A549 (cell line): ENCODE data around the gene NAXD. TPM values are rescaled to one million over a fixed set of nuclear protein-coding genes. Genes with fewer than 3 reads are reported as not detected.
"Not testable (repeated sequence)": the region's sequence is repeated elsewhere in the genome, so short reads cannot be mapped to it uniquely, and the experiment has no call there.

Source experiments
- ATAC-seq, 2 experiments: fragments of 200-7000 bp in 1 of 2; fragments of >200 bp in 1 of 2; cut with Nextera tagmentation in 1 of 2; cut with Tn5 transposase in 1 of 2; 3 replicates each; pipeline versions ENCODE4 v1.8.0 to v1.9.1; 2018 to 2020; ENCODE audit warnings: mild to moderate bottlenecking in 1 of 2, moderate library complexity in 1 of 2
- CTCF ChIA-PET: fragments of 300-600 bp; sonication (Branson Sonifier 250); formaldehyde crosslinking; extraction: SDS; loops from one replicate; lab custom pipeline; 2021; ENCODE audit warnings: antibody characterized with exemption, inconsistent platforms; lab: Yijun Ruan, JAX
- POLR2A ChIA-PET: fragments of 350-600 bp; formaldehyde crosslinking; extraction: SDS; loops from one replicate; lab custom pipeline; 2021; ENCODE audit warnings: antibody characterized with exemption, inconsistent platforms; lab: Yijun Ruan, JAX
- DNase-seq, 2 experiments: peaks; one replicate each; pipeline versions ENCODE4 v3.0.0 to v3.0.0-alpha.2; 2011 to 2016; ENCODE audit warnings: low read depth in 1 of 2, low spot score in 1 of 2
- FAIRE-seq: peaks from 2 replicates; lab custom pipeline; 2011; peaks lifted over from hg19 to GRCh38; lab: Jason Lieb, UNC
- H3K27ac ChIP-seq, 2 experiments: fragments of >200 bp; sonication (Bioruptor Twin); formaldehyde crosslinking; 3 replicates each; pipeline ENCODE4 v1.5.1; 2016 to 2017
- H3K4me1 ChIP-seq: fragments of >200 bp; sonication (Bioruptor Twin); formaldehyde crosslinking; 3 replicates; pipeline ENCODE4 v1.6.1; 2016
- H3K4me2 ChIP-seq: fragments of >200 bp; sonication (Bioruptor Twin); formaldehyde crosslinking; 3 replicates; pipeline ENCODE4 v1.6.1; 2016
- H3K4me3 ChIP-seq: fragments of >200 bp; sonication (Bioruptor Twin); formaldehyde crosslinking; 3 replicates; pipeline ENCODE4 v1.5.1; 2016
- H3K9me3 ChIP-seq: fragments of >200 bp; sonication (Bioruptor Twin); formaldehyde crosslinking; 3 replicates; pipeline ENCODE4 v1.6.1; 2016
- CBX2 ChIP-seq: fragments of 200-600 bp; sonication (generic); IDR thresholded peaks from 2 replicates; pipeline ENCODE4 v1.6.1; 2016; ENCODE audit warnings: low read depth, mild to moderate bottlenecking, borderline replicate concordance
- EHF ChIP-seq: fragments of 250-450 bp; sonication (Bioruptor Pico); IDR thresholded peaks from 2 replicates; pipeline ENCODE4 v1.5.0; 2020; ENCODE audit warnings: mild to moderate bottlenecking
- EHMT2 ChIP-seq: fragments of 200-600 bp; sonication (generic); IDR thresholded peaks from 2 replicates; pipeline ENCODE4 v1.6.1; 2016; ENCODE audit warnings: antibody characterized with exemption, low read depth, mild to moderate bottlenecking, moderate library complexity
- EP300 ChIP-seq, 2 experiments: fragments of >200 bp; sonication (Bioruptor Twin); formaldehyde crosslinking; IDR thresholded peaks; 2 replicates in 1 of 2; 3 replicates in 1 of 2; pipeline ENCODE4 v1.6.1; 2016 to 2017
- FOXS1 ChIP-seq: fragments of 250-450 bp; sonication (Bioruptor Pico); IDR thresholded peaks from 2 replicates; pipeline ENCODE4 v1.5.0; 2020; ENCODE audit warnings: mild to moderate bottlenecking, moderate library complexity
- HEYL ChIP-seq: fragments of 250-450 bp; sonication (Bioruptor Pico); IDR thresholded peaks from 2 replicates; pipeline ENCODE4 v1.8.0; 2021; ENCODE audit warnings: mild to moderate bottlenecking, moderate library complexity
- JUNB ChIP-seq: fragments of >200 bp; sonication (Bioruptor Twin); formaldehyde crosslinking; IDR thresholded peaks from 2 replicates; pipeline ENCODE4 v1.6.1; 2016
- MAFK ChIP-seq: fragments of 450-650 bp; IDR thresholded peaks from 2 replicates; pipeline ENCODE4 v1.6.1; 2014; ENCODE audit not compliant: partially characterized antibody
- NPAS2 ChIP-seq: fragments of 250-450 bp; sonication (Bioruptor Pico); IDR thresholded peaks from 2 replicates; pipeline ENCODE4 v1.8.0; 2022; ENCODE audit warnings: mild to moderate bottlenecking, moderate library complexity, borderline replicate concordance
- NR3C1 ChIP-seq: fragments of >200 bp; sonication (Bioruptor Twin); formaldehyde crosslinking; IDR thresholded peaks from 3 replicates; pipeline ENCODE4 v1.6.1; 2017
- RAD21 ChIP-seq, 2 experiments: fragments of >200 bp in 1 of 2; sonication (Bioruptor Twin) in 1 of 2; formaldehyde crosslinking in 1 of 2; IDR thresholded peaks in 1 of 2; conservative IDR thresholded peaks in 1 of 2; 2 replicates in 1 of 2; 3 replicates in 1 of 2; pipeline ENCODE4 v1.6.1; 2012 to 2018; ENCODE audit warnings: inconsistent platforms in 1 of 2
- RARB ChIP-seq: fragments of 250-450 bp; sonication (Bioruptor Pico); IDR thresholded peaks from 2 replicates; pipeline ENCODE4 v1.8.0; 2021; ENCODE audit warnings: mild to moderate bottlenecking, moderate library complexity
- RFX5 ChIP-seq: fragments of 450-650 bp; IDR thresholded peaks from 2 replicates; pipeline ENCODE4 v1.7.1; 2014; ENCODE audit warnings: antibody characterized with exemption, mild to moderate bottlenecking, moderate library complexity
- SMC3 ChIP-seq: fragments of >200 bp; sonication (Bioruptor Twin); formaldehyde crosslinking; IDR thresholded peaks from 3 replicates; pipeline ENCODE4 v1.6.1; 2018; ENCODE audit warnings: inconsistent platforms
- SREBF2 ChIP-seq: fragments of 450-650 bp; IDR thresholded peaks from 2 replicates; pipeline ENCODE4 v1.6.1; 2014; ENCODE audit warnings: mild to moderate bottlenecking, moderate library complexity
- TP53 ChIP-seq: fragments of 250-450 bp; sonication (Bioruptor Pico); IDR thresholded peaks from 2 replicates; pipeline ENCODE4 v1.5.0; 2021; ENCODE audit warnings: mild to moderate bottlenecking, moderate library complexity
- ZNF302 ChIP-seq: fragments of 250-450 bp; sonication (Bioruptor Pico); IDR thresholded peaks from 2 replicates; pipeline ENCODE4 v1.9.0; 2021; ENCODE audit warnings: inconsistent platforms, mild to moderate bottlenecking, moderate library complexity
- ZSCAN20 ChIP-seq: fragments of 250-450 bp; sonication (Bioruptor Pico); IDR thresholded peaks from 2 replicates; pipeline ENCODE4 v1.8.0; 2022; ENCODE audit warnings: mild to moderate bottlenecking, moderate library complexity
- WGBS: methylation state at CpG from one replicate; pipeline ENCODE4 v1.1.6; 2017; ENCODE audit errors: missing lambda C conversion rate; 5-methylcytosine and 5-hydroxymethylcytosine counted together
- polyA plus RNA-seq, 4 experiments: library from polyadenylated mRNA; depleted of rRNA in 3 of 4; stranded (reverse); fragments of >200 nt; fragmentation: RNase III in 1 of 4; extraction: RNeasy Plus Mini Kit Qiagen cat#74134 plus additional on column Dnase treatment in 1 of 4; gene quantifications; 2 replicates in 3 of 4; 3 replicates in 1 of 4; pipeline ENCODE4 v1.2.3, GENCODE V29; 2011 to 2017
- TF ChIP-seq, protein P1 (sequence below): fragments of 200-600 bp; sonication (generic); IDR thresholded peaks from 2 replicates; pipeline ENCODE4 v1.6.1; 2016; ENCODE audit warnings: antibody characterized with exemption, mild to moderate bottlenecking, moderate library complexity
- TF ChIP-seq, protein P2 (sequence below): IDR thresholded peaks from 2 replicates; pipeline ENCODE4 v1.6.1; 2012

NAXD gene
- polyA plus RNA-seq, 2 of the 4 experiments (the other 2 are of a cell fraction): 14.2 to 19.0 TPM

DNA sequence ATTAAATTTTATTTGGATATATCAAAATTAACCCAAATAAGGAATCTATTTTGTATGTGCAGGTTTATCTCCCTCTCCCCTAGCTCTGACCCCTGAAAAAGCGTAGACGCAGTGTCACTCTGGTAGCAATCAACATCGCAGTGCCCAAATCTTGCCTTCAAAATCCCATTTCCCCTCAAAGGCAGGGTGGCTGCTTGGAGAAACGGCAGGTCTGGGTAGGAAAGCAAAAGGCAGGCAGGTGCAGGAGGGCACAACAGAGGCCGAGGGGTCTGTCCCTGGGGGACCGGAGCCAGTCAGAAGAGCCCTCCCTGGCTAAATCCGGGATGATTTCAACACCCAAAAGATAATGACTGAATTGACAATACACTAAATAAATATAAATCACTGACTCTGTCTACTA, 41.9 kb downstream of the NAXD start (continued):
- TF ChIP-seq, protein P1, sequence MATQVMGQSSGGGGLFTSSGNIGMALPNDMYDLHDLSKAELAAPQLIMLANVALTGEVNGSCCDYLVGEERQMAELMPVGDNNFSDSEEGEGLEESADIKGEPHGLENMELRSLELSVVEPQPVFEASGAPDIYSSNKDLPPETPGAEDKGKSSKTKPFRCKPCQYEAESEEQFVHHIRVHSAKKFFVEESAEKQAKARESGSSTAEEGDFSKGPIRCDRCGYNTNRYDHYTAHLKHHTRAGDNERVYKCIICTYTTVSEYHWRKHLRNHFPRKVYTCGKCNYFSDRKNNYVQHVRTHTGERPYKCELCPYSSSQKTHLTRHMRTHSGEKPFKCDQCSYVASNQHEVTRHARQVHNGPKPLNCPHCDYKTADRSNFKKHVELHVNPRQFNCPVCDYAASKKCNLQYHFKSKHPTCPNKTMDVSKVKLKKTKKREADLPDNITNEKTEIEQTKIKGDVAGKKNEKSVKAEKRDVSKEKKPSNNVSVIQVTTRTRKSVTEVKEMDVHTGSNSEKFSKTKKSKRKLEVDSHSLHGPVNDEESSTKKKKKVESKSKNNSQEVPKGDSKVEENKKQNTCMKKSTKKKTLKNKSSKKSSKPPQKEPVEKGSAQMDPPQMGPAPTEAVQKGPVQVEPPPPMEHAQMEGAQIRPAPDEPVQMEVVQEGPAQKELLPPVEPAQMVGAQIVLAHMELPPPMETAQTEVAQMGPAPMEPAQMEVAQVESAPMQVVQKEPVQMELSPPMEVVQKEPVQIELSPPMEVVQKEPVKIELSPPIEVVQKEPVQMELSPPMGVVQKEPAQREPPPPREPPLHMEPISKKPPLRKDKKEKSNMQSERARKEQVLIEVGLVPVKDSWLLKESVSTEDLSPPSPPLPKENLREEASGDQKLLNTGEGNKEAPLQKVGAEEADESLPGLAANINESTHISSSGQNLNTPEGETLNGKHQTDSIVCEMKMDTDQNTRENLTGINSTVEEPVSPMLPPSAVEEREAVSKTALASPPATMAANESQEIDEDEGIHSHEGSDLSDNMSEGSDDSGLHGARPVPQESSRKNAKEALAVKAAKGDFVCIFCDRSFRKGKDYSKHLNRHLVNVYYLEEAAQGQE: no peak
- TF ChIP-seq RAD21 (conservative IDR thresholded peaks at IDR 0.05 in 1 of 2, IDR thresholded peaks at IDR 0.05 in 1 of 2): no peak

DNA sequence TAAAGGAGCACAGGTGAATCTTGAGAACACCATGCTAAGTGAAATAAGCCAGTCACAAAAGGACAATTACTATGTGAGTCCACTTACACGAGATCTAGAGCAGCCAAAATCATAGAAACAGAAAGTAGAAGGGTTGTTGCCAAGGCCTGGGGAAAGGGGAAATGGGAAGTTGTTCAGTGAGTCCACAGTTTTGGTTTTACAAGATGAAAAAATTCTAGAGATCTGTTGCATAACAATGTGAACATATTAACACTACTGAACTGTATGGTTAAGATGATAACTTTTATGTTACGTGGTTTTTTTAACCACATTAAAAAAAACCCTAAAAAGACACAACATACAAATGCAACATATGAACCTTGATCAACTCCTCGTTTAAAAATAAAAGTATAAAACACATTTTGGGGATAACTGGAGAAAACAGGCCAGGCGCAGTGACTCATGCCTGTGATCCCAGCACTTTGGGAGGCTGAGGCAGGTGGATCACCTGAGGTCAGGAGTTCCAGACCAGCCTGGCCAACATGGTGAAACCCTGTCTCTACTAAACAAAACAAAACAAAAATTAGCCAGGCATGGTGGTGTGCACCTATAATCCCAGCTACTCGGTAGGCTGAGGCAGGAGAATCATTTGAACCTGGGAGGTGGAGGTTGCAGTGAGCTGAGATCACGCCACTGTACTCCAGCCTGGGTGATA, 43.0 kb downstream of the NAXD start:
- POLR2A ChIA-PET, H3K4me1 ChIP-seq, FAIRE-seq, CTCF ChIA-PET, DNase-seq, H3K9me3 ChIP-seq, H3K4me2 ChIP-seq, ATAC-seq, H3K4me3 ChIP-seq, H3K27ac ChIP-seq: not testable (repeated sequence)
- 66% methylated on average over 6 of the region's 6 CpGs for WGBS

DNA sequence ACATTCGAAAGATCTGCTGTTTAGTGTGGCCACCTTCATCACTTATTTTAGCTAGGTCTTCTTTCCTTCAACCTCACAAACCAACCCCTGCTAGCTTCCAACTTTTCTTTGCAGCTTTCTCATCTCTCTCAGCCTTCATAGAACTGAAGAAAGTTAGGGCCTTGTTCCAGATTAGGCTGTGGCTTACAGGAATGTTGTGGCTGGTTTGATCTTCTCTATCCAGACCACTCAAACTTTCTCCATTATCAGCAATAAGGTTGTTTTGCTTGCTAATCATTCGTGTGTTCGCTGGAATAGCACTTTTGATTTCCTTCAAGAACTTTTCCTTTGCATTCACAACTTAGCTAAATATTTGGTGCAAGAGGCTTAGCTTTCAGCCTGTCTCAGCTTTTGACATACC, 45.9 kb downstream of the NAXD start:
- ChIA-PET POLR2A (no interaction called here), CTCF (no interaction called here)
- no peak overlapping the region for H3K4me2 ChIP-seq
- no peak overlapping the region for H3K27ac ChIP-seq
- no peak for ATAC-seq
- TF ChIP-seq RARB (CRISPR knock-in tag): no peak
- no peak for FAIRE-seq
- no peak for DNase-seq
- no peaks in the 10 kb centered on the region for H3K4me1 ChIP-seq
- 96% methylated on average over 3 of the region's 3 CpGs for WGBS
- H3K4me3 ChIP-seq: no peak overlapping the region
- H3K9me3 ChIP-seq: no peaks in the 10 kb centered on the region; the same call in 2 of the 3 replicates

DNA sequence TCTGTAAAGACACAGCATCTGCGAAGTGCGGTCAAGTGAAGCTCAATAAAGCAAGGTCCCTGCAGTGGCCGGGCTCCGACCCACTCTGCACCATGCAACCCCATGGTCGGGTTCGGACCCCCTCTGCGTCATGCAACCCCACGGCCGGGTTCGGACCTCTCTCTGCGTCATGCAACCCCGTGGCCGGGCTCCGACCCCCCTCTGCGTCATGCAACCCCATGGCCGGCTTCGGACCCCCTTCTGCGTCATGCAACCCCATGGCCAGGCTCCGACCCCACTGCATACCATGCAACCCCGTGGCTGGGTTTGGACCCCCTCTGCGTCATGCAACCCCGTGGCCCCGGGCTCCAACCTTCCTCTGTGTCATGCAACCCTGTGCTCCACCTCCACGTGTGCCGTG, 46.7 kb downstream of the NAXD start:
- ChIA-PET POLR2A (no interaction called here), CTCF (no interaction called here)
- H3K4me2 ChIP-seq: no peak overlapping the region
- no peaks in the 10 kb centered on the region; the same call in 2 of the 3 replicates for H3K9me3 ChIP-seq
- TF ChIP-seq, protein P1: no peak
- no peak for TF ChIP-seq MAFK
- TF ChIP-seq EHMT2: no peak
- TF ChIP-seq, protein P2, sequence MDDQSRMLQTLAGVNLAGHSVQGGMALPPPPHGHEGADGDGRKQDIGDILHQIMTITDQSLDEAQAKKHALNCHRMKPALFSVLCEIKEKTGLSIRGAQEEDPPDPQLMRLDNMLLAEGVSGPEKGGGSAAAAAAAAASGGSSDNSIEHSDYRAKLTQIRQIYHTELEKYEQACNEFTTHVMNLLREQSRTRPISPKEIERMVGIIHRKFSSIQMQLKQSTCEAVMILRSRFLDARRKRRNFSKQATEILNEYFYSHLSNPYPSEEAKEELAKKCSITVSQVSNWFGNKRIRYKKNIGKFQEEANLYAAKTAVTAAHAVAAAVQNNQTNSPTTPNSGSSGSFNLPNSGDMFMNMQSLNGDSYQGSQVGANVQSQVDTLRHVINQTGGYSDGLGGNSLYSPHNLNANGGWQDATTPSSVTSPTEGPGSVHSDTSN: no peak
- TF ChIP-seq RFX5: no peak
- TF ChIP-seq JUNB: no peak
- TF ChIP-seq RARB (CRISPR knock-in tag): no peak
- no peak for TF ChIP-seq FOXS1 (CRISPR knock-in tag)
- no peak for TF ChIP-seq NPAS2 (CRISPR knock-in tag)
- TF ChIP-seq EP300 (IDR thresholded peaks at IDR 0.05): no peak
- TF ChIP-seq EHF (CRISPR knock-in tag): no peak
- no peak for TF ChIP-seq ZSCAN20 (CRISPR knock-in tag)
- no peak for TF ChIP-seq HEYL (CRISPR knock-in tag)
- no peak for TF ChIP-seq SMC3
- TF ChIP-seq CBX2: no peak
- TF ChIP-seq NR3C1: no peak
- no peak for TF ChIP-seq TP53 (CRISPR knock-in tag)
- TF ChIP-seq SREBF2: no peak
- TF ChIP-seq ZNF302: no peak
- ATAC-seq: no peak
- H3K4me1 ChIP-seq: no peaks in the 10 kb centered on the region
- no peak overlapping the region for H3K4me3 ChIP-seq
- H3K27ac ChIP-seq: no peak overlapping the region
- FAIRE-seq: no peak
- WGBS: 96% methylated on average over 13 of the region's 25 CpGs
- DNase-seq: no peak
